Ecto neural progenitor cell (in vitro differentiated cells): Measurements from ENCODE around the gene ENTPD3.
"Not testable (repeated sequence)": the region's sequence is repeated elsewhere in the genome, so short reads cannot be mapped to it uniquely, and the experiment has no call there.

ENCODE experiments used
- DNase-seq: peaks from one replicate; pipeline ENCODE4 v3.0.0-alpha.2; 2018; ENCODE audit warnings: low spot score

Gene ENTPD3

DNA sequence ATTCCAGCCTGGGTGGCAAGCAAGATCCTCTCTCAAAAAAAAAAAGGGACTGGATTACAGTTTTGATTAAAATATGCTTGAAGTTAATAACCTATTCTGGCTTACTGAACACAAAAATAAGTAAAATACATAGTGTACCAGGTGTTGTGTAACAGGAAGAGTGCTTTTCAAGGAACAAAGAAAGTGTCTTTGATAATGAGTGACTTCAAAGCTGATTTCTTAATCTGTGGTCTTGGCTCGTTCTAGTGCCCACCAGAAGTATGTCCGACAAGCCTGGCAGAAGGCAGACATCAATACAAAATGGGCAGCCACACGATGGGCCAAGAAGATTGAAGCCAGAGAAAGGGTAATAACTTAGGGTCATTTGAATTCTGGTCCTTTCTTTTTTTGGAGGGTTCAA, 74.2 kb downstream of the ENTPD3 start:
- no peak for DNase-seq

DNA sequence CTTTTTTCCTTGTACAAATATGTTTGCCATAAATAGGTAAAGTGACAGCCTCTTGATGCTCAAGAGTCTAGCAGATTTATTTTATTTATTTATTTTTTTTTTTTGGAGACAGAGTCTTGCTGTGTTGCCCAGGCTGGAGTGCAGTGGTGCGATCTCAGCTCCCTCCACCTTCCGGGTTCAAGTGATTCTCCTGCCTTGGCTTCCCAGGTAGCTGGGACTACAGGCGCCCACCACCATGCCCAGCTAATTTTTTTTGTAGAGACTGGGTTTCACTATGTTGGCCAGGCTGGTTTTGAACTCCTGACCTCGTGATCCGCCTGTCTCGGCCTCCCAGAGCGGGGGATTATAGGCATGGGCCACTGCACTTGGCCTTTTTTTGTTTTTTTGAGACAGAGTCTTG, 75.9 kb downstream of the ENTPD3 start:
- not testable (repeated sequence) for DNase-seq

DNA sequence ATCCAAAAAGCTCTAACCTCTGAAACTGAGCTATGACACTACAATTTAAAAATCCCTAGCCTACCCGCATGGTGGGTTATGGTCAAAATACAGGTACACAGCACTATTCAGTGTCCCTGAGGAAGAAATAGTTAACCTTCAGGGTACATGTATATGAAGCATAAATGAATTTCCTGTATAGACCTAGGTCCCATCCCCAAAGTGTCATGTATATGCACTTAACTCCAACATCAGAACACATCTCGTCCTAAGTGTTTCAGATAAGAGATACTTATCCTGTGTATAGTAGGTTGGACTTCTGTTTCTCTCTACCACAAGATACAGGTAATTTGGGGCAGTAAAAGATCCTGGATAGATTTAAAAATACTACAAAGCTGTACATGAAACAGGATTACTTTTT, 76.6 kb downstream of the ENTPD3 start:
- DNase-seq = no peak

DNA sequence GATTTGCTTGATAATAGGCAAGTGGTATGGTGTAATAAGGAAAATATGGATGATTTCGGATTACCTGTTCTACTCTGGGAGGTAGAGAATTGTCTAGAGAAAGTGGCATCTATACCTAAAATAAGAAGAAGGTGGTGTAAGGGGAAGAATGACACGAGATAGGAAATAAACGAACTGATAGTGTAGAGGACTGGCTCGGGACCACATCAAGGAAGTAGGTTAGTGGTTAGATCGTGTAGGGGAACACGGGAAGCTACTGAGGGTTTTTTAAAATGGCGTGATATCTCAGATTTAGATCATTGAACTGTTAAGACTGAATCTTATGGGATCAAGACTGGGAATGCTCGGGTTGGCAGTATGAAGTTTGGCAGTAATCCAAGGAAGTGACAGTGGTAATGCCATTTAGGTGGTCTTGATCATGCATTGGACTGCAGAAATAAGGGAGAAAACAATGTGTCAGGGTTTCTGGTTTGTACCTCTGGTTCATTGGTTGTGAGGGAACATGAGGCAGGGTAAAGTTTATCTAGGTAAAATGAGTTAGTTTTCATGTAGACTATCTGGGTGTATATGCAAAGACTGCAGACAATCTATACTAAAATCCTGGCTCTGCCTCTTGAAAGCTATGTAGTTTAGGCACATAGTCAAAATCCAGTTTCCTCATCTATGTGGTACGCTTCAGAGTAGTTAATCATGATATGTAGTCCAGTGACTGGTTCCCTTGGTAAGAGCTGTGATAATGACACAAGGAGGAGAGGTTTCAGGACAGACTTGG, 77.5 kb downstream of the ENTPD3 start:
- no peak for DNase-seq

DNA sequence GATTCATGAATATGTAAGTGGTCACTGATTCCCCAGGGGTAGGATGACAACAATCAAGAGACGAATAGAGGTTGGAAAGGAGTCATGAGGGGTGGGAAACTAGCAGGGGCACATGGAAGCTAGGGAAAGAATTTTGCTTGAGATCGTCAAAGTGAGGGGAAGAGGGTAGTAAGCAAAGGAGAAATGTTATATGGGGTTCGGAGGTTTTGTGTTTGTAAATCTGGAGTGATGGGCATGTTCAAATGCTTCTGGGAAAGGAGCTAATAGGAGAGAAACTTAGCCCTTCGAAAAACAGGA, 78.1 kb downstream of the ENTPD3 start:
- no peak for DNase-seq

DNA sequence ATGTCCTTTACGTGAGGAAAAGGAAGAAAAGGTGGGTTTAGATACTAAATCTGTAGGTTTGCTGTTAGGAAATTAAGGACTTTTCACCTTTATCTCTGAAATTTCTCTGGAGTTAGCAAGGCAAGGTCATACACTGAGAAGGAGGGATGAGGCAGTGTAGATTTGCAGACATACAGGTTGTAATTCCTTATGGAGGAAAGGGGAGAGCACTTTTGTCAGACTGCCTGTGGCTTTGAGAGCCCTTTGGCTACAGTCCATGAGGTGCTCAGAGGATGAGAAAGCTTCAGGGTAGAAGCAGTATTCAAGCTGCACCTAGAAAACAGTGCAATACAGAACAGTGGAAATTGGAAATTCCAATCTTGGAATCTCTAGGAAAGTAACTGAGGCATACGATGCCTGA, 78.5 kb downstream of the ENTPD3 start:
- DNase-seq = no peak

DNA sequence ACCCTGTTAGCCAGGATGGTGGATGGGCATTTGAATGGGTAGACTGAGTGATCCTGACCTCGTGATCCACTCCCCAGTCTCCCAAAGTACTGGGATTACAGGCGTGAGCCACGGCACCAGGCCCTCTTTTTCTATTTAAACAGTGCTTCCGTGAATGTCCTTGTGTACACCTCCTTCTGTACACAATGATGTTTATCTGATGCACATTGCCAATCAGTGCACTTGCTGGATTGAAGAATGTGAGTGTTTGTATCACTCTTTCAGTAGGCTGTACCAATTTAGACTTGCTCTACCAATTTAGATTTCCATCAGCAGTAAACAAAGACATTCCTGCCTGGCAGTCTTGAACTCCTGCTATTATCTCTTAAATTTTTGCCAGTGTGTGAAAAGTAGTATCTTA, 81.0 kb downstream of the ENTPD3 start:
- DNase-seq = no peak

DNA sequence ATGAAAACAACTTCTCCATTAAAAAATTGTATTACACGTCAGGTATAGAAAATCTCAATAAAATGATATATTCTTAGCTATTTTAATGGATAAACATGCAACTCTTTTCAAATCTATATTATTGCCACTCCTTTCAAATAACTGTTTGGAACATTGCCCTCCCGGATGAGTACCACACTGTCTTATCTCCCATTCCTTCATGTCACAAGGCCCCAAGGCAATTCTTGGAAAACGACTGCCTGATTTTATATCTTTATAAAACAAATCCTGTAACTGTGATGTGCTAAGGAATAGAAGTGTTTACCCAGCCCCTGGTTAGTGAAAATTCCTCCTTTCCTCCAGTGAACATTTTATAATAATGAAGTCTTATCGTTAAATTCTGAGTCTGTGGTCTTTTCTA, 83.7 kb downstream of the ENTPD3 start:
- no peak for DNase-seq

DNA sequence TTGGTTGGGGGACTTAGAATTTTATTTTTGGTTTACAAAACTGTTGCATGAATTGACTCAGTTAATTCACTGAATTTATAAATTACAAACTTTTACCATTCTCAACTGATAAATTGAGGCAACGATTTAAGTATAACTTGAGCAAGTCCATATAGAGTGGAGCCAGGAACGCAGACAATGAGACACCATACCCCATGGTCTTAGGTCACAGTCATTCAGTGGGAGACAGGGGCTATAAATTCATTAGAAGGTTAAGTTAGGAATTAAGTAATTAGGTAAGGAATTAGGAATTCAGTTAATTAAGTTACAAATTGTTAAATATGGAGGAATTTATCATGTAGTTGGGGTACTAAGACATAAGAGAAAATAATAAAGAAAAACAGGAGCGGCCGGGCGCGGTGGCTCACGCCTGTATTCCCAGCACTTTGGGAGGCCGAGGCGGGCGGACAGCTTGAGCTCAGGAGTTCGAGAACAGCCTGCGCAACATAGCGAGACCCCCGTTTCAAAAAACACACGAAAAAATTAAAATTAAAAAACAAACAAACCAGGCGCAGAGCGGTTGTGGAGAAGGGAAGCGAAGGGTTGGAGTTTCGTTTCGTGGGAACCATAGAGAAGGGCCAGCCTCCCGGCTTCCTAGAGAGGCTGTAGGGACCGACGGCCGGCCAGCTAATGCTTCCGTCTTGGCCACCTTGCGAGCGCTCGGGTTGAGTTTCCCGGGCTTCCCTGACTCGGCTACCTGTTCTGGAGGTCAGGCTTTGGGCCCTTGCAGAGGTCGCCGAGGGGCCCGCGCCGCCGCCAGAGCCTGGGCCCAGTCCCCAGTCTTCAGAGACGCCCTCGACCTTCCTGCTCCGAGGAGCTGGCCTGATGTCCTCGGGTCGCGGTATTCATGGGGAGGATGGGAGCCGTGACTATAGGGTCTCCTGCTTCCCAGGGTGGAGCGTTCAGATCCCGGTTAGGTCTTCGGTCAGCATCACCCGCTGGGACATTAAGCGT, 89.8 kb downstream of the ENTPD3 start, which contains the start of gene ZNF619:
TSS of gene ZNF619 (plus strand) at position 645 of the 993 bp plus-strand sequence. CDS start 858 bp downstream, outside the sequence.
- peak; percentile 77 for DNase-seq

DNA sequence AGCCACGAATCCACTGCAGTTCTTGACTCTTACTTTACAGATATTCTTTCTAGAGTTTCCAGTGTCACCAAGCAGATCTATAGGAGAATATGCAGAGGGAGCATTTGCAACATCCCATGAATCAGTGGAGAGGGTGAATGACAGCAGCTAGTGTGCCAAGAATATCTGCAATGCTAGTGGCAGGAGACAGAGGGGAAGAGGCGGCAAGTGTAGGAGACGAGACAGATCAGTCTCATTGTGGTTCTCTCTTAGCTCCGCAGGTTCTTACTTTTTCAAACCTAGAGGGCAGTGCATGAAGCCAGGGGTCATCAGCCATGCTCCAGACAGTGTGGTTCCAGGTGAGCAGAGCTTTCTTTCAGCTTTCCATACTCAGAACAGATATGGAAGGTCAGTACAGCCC, 90.7 kb downstream of the ENTPD3 start:
- no peak for DNase-seq
